C1 segment of cervical spinal cord (tissue), 14 donors: ENCODE results near the gene C1orf198.

ENCODE experiments used
- DNase-seq, 14 donors: peaks; one replicate each; lab custom pipeline; 2025; lab: John Stamatoyannopoulos, UW

The C1orf198 gene

GRCh38 chr1:230892018-230892491 lies 23.7 kb upstream of the C1orf198 start:
- DNase-seq, result no peak

- no peak for DNase-seq
Observed at GRCh38 chr1:230891413-230891812, 23.1 kb upstream of the C1orf198 start.

- no peak for DNase-seq
Observed at GRCh38 chr1:230884646-230885045, 16.3 kb upstream of the C1orf198 start.

GRCh38 chr1:230883967-230884366 lies 15.6 kb upstream of the C1orf198 start:
- no peak for DNase-seq

GRCh38 chr1:230879778-230880177 lies 11.5 kb upstream of the C1orf198 start:
- DNase-seq, result no peak

GRCh38 chr1:230878591-230878990 lies 10.3 kb upstream of the C1orf198 start:
- DNase-seq, result no peak

GRCh38 chr1:230877924-230878590 lies 9.7 kb upstream of the C1orf198 start:
- DNase-seq, result no peak

- DNase-seq, result no peak
Observed at GRCh38 chr1:230877146-230877923, 9.0 kb upstream of the C1orf198 start.

GRCh38 chr1:230876660-230877059 lies 8.3 kb upstream of the C1orf198 start:
- DNase-seq, result no peak

GRCh38 chr1:230875370-230875769 lies 7.0 kb upstream of the C1orf198 start:
- DNase-seq, result no peak

GRCh38 chr1:230870916-230871315 lies 2.6 kb upstream of the C1orf198 start:
- no peak for DNase-seq

GRCh38 chr1:230869500-230869899 lies 1.2 kb upstream of the C1orf198 start:
- DNase-seq, result no peak

- peak in 8 of 14 donors; percentile 50 to 90 (median 70) for DNase-seq
Observed at GRCh38 chr1:230868736-230869385, 540 bp upstream of the C1orf198 start.

- peak in 2 of 14 donors; percentile 32 to 64 for DNase-seq
Observed at GRCh38 chr1:230867101-230867902, 1.0 kb downstream of the C1orf198 start.

- DNase-seq, result peak in 6 of 14 donors; percentile 16 to 59 (median 34)
Observed at GRCh38 chr1:230866171-230867070, 1.9 kb downstream of the C1orf198 start.

- DNase-seq, result peak in 2 of 14 donors; percentile 52 to 56
Observed at GRCh38 chr1:230865062-230865817, 3.1 kb downstream of the C1orf198 start.

- DNase-seq, result peak in 6 of 14 donors; percentile 26 to 71 (median 44)
Observed at GRCh38 chr1:230864441-230864840, 3.9 kb downstream of the C1orf198 start.

- peak in 8 of 14 donors; percentile 29 to 66 (median 46) for DNase-seq
Observed at GRCh38 chr1:230863449-230863848, 4.9 kb downstream of the C1orf198 start.

- DNase-seq, result no peak
Observed at GRCh38 chr1:230861970-230862595, 6.2 kb downstream of the C1orf198 start.
